NOMO-1 treated with dmso at 0.1 percent for 144 hours (cell line): ENCODE data around the gene CCDC158.
"Not testable (repeated sequence)": the region's sequence is repeated elsewhere in the genome, so short reads cannot be mapped to it uniquely, and the experiment has no call there.

Experiments used
- DNase-seq: peaks from one replicate; lab custom pipeline; 2025; ENCODE audit not compliant: unreplicated experiment; lab: John Stamatoyannopoulos, UW

CCDC158 gene

DNA sequence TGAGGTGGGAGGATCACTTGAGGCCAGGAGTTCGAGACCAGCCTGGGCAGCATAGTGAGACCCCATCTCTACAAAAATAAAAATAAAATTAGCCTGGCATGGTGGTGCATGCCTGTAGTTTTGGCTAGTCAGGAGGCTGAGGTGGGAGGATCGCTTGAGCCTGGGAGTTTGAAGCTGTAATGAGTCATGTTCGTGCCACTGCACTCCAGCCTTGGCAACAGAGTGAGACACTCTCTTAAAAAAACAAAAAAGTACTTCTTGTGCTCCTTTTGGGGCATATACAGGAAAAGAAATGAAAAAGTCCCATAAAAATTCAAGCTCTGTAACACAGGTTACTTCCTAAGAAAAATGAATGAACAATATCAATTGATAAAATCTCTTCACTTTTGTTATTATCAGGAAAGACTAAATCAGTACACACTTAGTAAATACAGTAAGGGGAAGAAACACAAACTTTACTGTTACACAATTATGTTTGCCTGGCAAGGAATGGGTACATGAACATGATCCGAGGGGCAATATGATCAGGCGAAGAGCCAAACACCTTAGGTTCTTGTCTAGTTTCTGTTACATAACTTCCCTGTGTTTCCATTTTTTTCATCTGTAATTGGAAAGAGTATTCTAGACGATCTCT, 46.9 kb downstream of the CCDC158 start:
- no peak for DNase-seq

DNA sequence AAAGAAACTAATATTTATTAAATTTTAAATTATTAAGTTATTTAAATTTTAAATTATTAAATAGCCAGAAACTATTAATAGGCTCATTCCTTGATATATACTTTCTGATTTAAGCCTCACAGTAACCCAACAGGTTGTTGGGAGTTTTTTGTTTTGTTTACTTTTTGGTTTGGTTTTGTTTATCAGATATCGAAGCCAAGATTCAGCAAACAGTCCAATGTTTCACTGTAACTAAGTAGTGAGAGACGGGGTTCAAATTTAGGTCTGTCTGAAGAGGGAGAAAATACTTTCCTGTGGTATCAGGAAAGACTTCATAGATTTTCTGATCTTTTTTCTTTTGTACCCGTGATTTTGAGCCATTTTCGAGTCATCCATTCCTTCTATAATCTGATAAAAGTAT, 54.2 kb downstream of the CCDC158 start:
- no peak for DNase-seq

- no peak for DNase-seq
Observed at GRCh38 chr4:76365636-76366035, 55.3 kb downstream of the CCDC158 start.

- no peak for DNase-seq
Observed at GRCh38 chr4:76364763-76365162, 56.2 kb downstream of the CCDC158 start.

- no peak for DNase-seq
Observed at GRCh38 chr4:76363556-76364290, 57.2 kb downstream of the CCDC158 start.

GRCh38 chr4:76361689-76362412, 59.1 kb downstream of the CCDC158 start:
- no peak for DNase-seq

GRCh38 chr4:76359881-76360466, 61.0 kb downstream of the CCDC158 start:
- DNase-seq: not testable (repeated sequence)

- no peak for DNase-seq
Observed at GRCh38 chr4:76357981-76358380, 63.0 kb downstream of the CCDC158 start.

GRCh38 chr4:76354517-76355473, 66.1 kb downstream of the CCDC158 start:
- DNase-seq: no peak

- DNase-seq: no peak
Observed at GRCh38 chr4:76342803-76343202, 78.1 kb downstream of the CCDC158 start.

DNA sequence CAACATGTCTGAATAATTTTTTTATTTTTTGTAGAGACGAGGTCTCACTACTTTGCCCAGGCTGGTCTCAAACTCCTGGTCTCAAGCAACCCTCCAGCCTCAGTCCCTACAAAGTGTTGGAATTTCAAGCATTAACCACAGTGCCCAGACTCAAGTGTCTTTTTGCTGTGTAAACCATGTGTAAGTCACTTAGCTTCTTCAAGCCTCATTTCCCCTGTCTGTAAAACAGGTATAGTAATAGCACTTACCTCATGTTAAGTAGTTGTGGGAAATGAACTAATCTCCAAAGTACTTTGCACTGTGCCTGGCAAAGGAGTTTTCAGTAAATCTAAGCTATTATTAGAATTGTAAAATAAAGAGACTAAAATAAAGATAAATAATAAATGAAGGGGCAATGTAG, 78.8 kb downstream of the CCDC158 start:
- no peak for DNase-seq

DNA sequence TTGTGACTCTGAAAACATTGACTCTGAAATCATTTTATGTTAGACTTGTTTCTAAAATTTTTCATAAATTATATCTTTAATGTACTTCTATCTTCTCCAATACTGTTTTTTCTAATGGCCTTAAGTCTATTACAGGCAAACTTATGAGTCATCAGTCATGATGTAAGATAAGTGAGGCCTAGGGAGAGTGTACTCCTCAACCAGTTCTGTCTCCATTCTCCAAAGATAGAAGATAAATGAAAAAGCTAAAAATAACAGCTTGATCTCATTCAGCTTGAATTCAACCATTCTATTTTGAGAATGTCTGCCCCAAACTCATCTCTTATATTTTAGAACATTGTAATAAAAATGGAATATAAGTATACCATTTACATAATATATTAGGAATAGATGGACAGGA, 79.9 kb downstream of the CCDC158 start:
- peak; percentile 8 for DNase-seq

- DNase-seq: no peak
Observed at GRCh38 chr4:76339364-76339763, 81.6 kb downstream of the CCDC158 start.

- DNase-seq: no peak
Observed at GRCh38 chr4:76334885-76335284, 86.1 kb downstream of the CCDC158 start.

DNA sequence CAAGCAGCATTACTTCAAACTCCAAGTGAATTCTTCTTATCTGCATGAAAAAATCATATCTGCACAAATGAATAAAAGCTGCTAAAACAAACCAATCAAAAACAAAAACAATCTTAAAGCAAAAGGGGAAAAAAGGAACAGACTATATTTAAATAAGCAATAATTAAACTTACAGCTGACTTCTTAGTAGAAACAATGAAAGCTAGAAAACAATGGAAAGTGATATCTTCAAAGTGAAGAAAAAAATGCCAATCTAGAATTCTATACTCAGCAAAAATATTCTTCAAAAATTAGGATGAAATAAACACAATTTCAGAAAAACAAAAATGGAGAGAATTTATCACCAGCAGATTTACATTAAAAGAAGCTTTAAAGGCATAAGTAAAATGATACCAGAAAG, 94.4 kb downstream of the CCDC158 start:
- no peak for DNase-seq

GRCh38 chr4:76325072-76325471, 95.9 kb downstream of the CCDC158 start:
- DNase-seq: no peak

- peak; percentile 21 for DNase-seq
Observed at GRCh38 chr4:76322236-76322635, 98.7 kb downstream of the CCDC158 start.

GRCh38 chr4:76316131-76316530, 104.8 kb downstream of the CCDC158 start:
- no peak for DNase-seq

- no peak for DNase-seq
Observed at GRCh38 chr4:76315267-76315918, 105.5 kb downstream of the CCDC158 start.

DNA sequence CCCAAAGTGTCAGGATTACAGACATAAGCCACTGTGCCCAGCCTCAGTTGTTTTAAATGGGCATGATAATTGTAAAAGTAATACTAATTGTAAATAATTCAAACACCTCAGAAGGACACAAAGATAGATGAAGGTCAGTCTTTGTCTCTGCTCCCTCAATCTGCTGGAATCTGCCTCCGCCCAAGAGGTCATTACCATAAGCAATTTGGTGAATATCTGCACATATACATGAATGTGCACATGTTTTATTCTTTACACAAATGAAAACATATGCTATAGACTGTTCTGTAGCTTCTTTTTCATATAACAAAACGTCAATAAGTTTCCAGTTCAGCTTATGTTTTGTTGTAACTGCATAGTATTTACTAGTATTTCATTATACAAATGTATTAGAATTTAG, 107.4 kb downstream of the CCDC158 start:
- no peak for DNase-seq
